ENCODE data around the gene SLC25A11.

The SLC25A11 gene

GRCh38 chr17:4951486-4951885 lies 11.6 kb upstream of the SLC25A11 start:
- Histone ChIP-seq H4K20me1 (ENCODE audit: low read depth, low read length) (no peaks in the 10 kb centered on the region), H2AFZ (ENCODE audit: low read depth, low read length, severe bottlenecking) (no peak overlapping the region), H3K9ac (ENCODE audit: low read length) (no peak overlapping the region), H3K27me3 (ENCODE audit: low read length) (no peaks in the 10 kb centered on the region), H3K4me2 (ENCODE audit: low read depth, low read length, poor library complexity, severe bottlenecking) (no peak overlapping the region), H3K9me3 (ENCODE audit: insufficient read depth, low read length) (no peaks in the 10 kb centered on the region), H3K79me2 (ENCODE audit: insufficient read depth, low read length) (peaks cover 18% of the 10 kb centered on the region), H3K36me3 (ENCODE audit: low read length) (peaks cover 7% of the 10 kb centered on the region; the same call in 1 of the 2 replicates), H3F3A (ENCODE audit: insufficient read depth) (peaks cover 24% of the 10 kb centered on the region), H3K27ac (ENCODE audit: low read depth, low read length) (no peak overlapping the region), H3K4me3 (ENCODE audit: insufficient read depth, low read length, poor library complexity, severe bottlenecking) (no peak overlapping the region), H3K9me2 (replicated peaks; ENCODE audit: insufficient read depth, low read length) (no peaks in the 10 kb centered on the region)
- TF ChIP-seq EZH2phosphoT487 (conservative IDR thresholded peaks at IDR 0.05; ENCODE audit: low read length): no peak
- TF ChIP-seq CTCF (IDR thresholded peaks at IDR 0.05; ENCODE audit: insufficient read depth, low read length, poor library complexity, severe bottlenecking): no peak

- Histone ChIP-seq H3F3A (ENCODE audit: insufficient read depth) (peaks cover 31% of the 10 kb centered on the region), H3K4me3 (ENCODE audit: insufficient read depth, low read length, poor library complexity, severe bottlenecking) (peak within 1 kb of the TSS; percentile 100), H3K36me3 (ENCODE audit: low read length) (peaks cover 11% of the 10 kb centered on the region; the same call in 1 of the 2 replicates), H3K27me3 (ENCODE audit: low read length) (no peaks in the 10 kb centered on the region), H3K9ac (ENCODE audit: low read length) (peak within 1 kb of the TSS; percentile 100), H3K4me2 (ENCODE audit: low read depth, low read length, poor library complexity, severe bottlenecking) (peak within 1 kb of the TSS; percentile 98), H3K79me2 (ENCODE audit: insufficient read depth, low read length) (peaks cover 24% of the 10 kb centered on the region), H3K9me2 (replicated peaks; ENCODE audit: insufficient read depth, low read length) (no peaks in the 10 kb centered on the region), H4K20me1 (ENCODE audit: low read depth, low read length) (peaks cover 3% of the 10 kb centered on the region; the same call in 1 of the 2 replicates), H2AFZ (ENCODE audit: low read depth, low read length, severe bottlenecking) (peak within 1 kb of the TSS; percentile 21), H3K9me3 (ENCODE audit: insufficient read depth, low read length) (no peaks in the 10 kb centered on the region), H3K27ac (ENCODE audit: low read depth, low read length) (peak within 1 kb of the TSS; percentile 100)
- TF ChIP-seq CTCF (IDR thresholded peaks at IDR 0.05; ENCODE audit: insufficient read depth, low read length, poor library complexity, severe bottlenecking): no peak
- TF ChIP-seq EZH2phosphoT487 (conservative IDR thresholded peaks at IDR 0.05; ENCODE audit: low read length): no peak
Observed at GRCh38 chr17:4950746-4951204, 10.9 kb upstream of the SLC25A11 start, which contains the start of gene ENO3. Gene ENO3 (plus strand): TSS chr17:4951119. CDS start chr17:4951830, 711 bp downstream.

GRCh38 chr17:4950075-4950745 lies 10.4 kb upstream of the SLC25A11 start:
- Histone ChIP-seq H3K9ac (ENCODE audit: low read length) (peak overlapping the region; percentile 100), H3K79me2 (ENCODE audit: insufficient read depth, low read length) (peaks cover 30% of the 10 kb centered on the region), H3K4me3 (ENCODE audit: insufficient read depth, low read length, poor library complexity, severe bottlenecking) (peak overlapping the region; percentile 100), H2AFZ (ENCODE audit: low read depth, low read length, severe bottlenecking) (peak overlapping the region; percentile 21), H4K20me1 (ENCODE audit: low read depth, low read length) (peaks cover 3% of the 10 kb centered on the region; the same call in 1 of the 2 replicates), H3K4me2 (ENCODE audit: low read depth, low read length, poor library complexity, severe bottlenecking) (peak overlapping the region; percentile 98), H3K36me3 (ENCODE audit: low read length) (peaks cover 11% of the 10 kb centered on the region; the same call in 1 of the 2 replicates), H3F3A (ENCODE audit: insufficient read depth) (peaks cover 36% of the 10 kb centered on the region), H3K9me2 (replicated peaks; ENCODE audit: insufficient read depth, low read length) (no peaks in the 10 kb centered on the region), H3K27ac (ENCODE audit: low read depth, low read length) (peak overlapping the region; percentile 100), H3K27me3 (ENCODE audit: low read length) (no peaks in the 10 kb centered on the region), H3K9me3 (ENCODE audit: insufficient read depth, low read length) (no peaks in the 10 kb centered on the region)
- TF ChIP-seq EZH2phosphoT487 (conservative IDR thresholded peaks at IDR 0.05; ENCODE audit: low read length) (no peak), CTCF (IDR thresholded peaks at IDR 0.05; ENCODE audit: insufficient read depth, low read length, poor library complexity, severe bottlenecking) (no peak)
